ENCODE measurements around the gene SCN2A. TPM values are rescaled to one million over a fixed set of nuclear protein-coding genes. Genes with fewer than 3 reads are reported as not detected.

The SCN2A gene
- total RNA-seq (2014; rRNA removed) (0.07 and 0.46 TPM in 2 replicates), Bru-seq, nascent RNA (percentile 34 among the genes with signal in this experiment), BruChase-seq, experiment 1, labeled RNA remaining after a 6-hour chase (percentile 37 among the genes with signal in this experiment), BruChase-seq, experiment 2, labeled RNA remaining after a 2-hour chase (percentile 38 among the genes with signal in this experiment)
- long read RNA-seq, result 0 reads

DNA sequence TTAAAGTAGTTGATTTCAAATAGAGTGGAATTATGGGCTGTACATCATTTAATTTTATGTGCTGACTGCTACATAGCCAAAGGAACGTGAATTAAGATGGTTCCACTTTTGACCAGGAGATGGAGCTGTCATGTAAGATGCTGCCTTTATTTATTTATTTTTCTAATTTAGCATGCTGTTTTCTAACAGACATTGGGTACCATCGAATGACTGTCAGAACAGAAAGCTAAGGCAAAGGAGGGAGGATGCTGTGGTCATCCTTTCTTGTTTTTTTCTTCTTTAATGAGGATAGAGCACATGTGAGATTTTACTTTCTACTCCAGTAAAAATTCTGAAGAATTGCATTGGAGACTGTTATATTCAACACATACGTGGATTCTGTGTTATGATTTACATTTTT is at the start of gene SCN2A:
TSS of gene SCN2A (plus strand) at position 185 of the 400 bp plus-strand sequence. CDS start 56,410 bp downstream, outside the sequence.
- ATAC-seq, result peak; percentile 37
- Histone ChIP-seq H3K9me3 (ENCODE audit: low read length) (no peaks in the 10 kb centered on the region), H2AFZ (ENCODE audit: low read length) (no peak within 1 kb of the TSS), H4K20me1 (ENCODE audit: low read length) (no peaks in the 10 kb centered on the region), H3K27me3 (ENCODE audit: low read length) (no peaks in the 10 kb centered on the region), H3K9ac (ENCODE audit: low read length) (no peak within 1 kb of the TSS), H3K4me1 (ENCODE audit: insufficient read depth, low read length) (no peaks in the 10 kb centered on the region), H3K27ac (ENCODE audit: low read length) (no peak within 1 kb of the TSS), H3F3A (ENCODE audit: low read length, unreplicated experiment) (no peaks in the 10 kb centered on the region), H3K36me3 (ENCODE audit: low read depth, low read length) (no peaks in the 10 kb centered on the region), H3K9me2 (replicated peaks; ENCODE audit: low read length) (no peaks in the 10 kb centered on the region), H3K4me2 (ENCODE audit: low read length) (no peak within 1 kb of the TSS), H3K79me2 (ENCODE audit: low read length) (no peaks in the 10 kb centered on the region), H3K4me3 (ENCODE audit: low read length) (no peak within 1 kb of the TSS)
- TF ChIP-seq, protein P1, sequence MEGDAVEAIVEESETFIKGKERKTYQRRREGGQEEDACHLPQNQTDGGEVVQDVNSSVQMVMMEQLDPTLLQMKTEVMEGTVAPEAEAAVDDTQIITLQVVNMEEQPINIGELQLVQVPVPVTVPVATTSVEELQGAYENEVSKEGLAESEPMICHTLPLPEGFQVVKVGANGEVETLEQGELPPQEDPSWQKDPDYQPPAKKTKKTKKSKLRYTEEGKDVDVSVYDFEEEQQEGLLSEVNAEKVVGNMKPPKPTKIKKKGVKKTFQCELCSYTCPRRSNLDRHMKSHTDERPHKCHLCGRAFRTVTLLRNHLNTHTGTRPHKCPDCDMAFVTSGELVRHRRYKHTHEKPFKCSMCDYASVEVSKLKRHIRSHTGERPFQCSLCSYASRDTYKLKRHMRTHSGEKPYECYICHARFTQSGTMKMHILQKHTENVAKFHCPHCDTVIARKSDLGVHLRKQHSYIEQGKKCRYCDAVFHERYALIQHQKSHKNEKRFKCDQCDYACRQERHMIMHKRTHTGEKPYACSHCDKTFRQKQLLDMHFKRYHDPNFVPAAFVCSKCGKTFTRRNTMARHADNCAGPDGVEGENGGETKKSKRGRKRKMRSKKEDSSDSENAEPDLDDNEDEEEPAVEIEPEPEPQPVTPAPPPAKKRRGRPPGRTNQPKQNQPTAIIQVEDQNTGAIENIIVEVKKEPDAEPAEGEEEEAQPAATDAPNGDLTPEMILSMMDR (conservative IDR thresholded peaks at IDR 0.05; ENCODE audit: low read depth, low read length), result peak; percentile 74
- no peak for TF ChIP-seq EZH2 (IDR thresholded peaks at IDR 0.05; ENCODE audit: low read length, unreplicated experiment)
- ChIA-PET POLR2A (ENCODE audit: unreplicated experiment) (no interaction called here), CTCF (no interaction called here)
- intact Hi-C loops (cut with micrococcal nuclease), result loop anchor here (1.0 to 2.0 kb wide), 5 partner anchors 54 to 635 kb away; no protein-coding TSS in a partner anchor
- DNase-seq, result peak; percentile 67
- no TSS peak for BruUV-seq (replicated peaks)

DNA sequence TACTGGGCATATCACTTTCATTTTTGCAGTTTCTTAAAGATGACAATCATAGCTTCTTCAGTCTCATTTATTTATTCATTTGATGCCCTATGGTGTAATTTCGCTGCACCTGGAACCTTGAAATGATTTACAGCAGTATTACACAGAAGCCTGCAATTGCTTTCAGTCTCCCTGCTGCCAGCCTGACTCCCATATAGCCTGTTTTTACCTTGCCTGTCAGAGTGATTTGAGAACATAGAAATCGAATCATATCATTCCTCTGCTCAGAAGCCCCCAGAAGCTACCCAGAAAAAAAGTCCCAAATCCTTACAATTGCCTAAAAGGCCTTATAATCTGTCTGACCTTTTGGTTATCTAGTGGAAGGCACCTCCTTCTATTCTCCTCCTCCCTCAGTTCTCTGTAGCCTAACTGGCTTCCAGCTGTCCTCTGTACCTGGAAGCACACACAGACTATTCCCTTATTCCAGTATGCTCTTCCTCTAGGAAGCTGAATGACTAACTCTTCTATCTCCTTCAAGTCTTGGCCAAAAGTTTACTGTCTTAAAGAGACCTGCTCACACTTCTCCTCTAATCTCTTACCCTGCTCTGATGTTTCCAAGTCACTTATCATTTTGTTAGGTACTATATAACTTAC is 48.0 kb upstream of the SCN2A start:
- H3K4me1 ChIP-seq (ENCODE audit: insufficient read depth, low read length), result no peaks in the 10 kb centered on the region
- no peak overlapping the region for H3K27ac ChIP-seq (ENCODE audit: low read length)
- H3K9me3 ChIP-seq (ENCODE audit: low read length), result no peaks in the 10 kb centered on the region
- peak; percentile 31; the same call in 1 of the 2 replicates for ATAC-seq
- H3K4me3 ChIP-seq (ENCODE audit: low read length), result no peak overlapping the region
- DNase-seq, result no peak
- no TSS peak for BruUV-seq (replicated peaks)
- H3K36me3 ChIP-seq (ENCODE audit: low read depth, low read length), result no peaks in the 10 kb centered on the region
- no peaks in the 10 kb centered on the region for H4K20me1 ChIP-seq (ENCODE audit: low read length)
- H3K4me2 ChIP-seq (ENCODE audit: low read length), result no peak overlapping the region
- CTCF ChIA-PET, result no interaction called here
- POLR2A ChIA-PET (ENCODE audit: unreplicated experiment), result no interaction called here
- TF ChIP-seq EZH2 (IDR thresholded peaks at IDR 0.05; ENCODE audit: low read length, unreplicated experiment) (no peak), EZH2phosphoT487 (IDR thresholded peaks at IDR 0.05; ENCODE audit: borderline replicate concordance, low read length) (no peak)
- TF ChIP-seq, protein P1 (conservative IDR thresholded peaks at IDR 0.05; ENCODE audit: low read depth, low read length), result no peak
- H3F3A ChIP-seq (ENCODE audit: low read length, unreplicated experiment), result no peaks in the 10 kb centered on the region
- H3K9me2 ChIP-seq (replicated peaks; ENCODE audit: low read length), result no peaks in the 10 kb centered on the region
- peaks cover 12% of the 10 kb centered on the region; the same call in 1 of the 2 replicates for H3K27me3 ChIP-seq (ENCODE audit: low read length)
- H3K9ac ChIP-seq (ENCODE audit: low read length), result no peak overlapping the region
- intact Hi-C loops (cut with micrococcal nuclease), result no loop called here
- H3K79me2 ChIP-seq (ENCODE audit: low read length), result no peaks in the 10 kb centered on the region
- no peak overlapping the region for H2AFZ ChIP-seq (ENCODE audit: low read length)

- BruUV-seq (replicated peaks), result no TSS peak
- no peak overlapping the region for H2AFZ ChIP-seq (ENCODE audit: low read length)
- no peaks in the 10 kb centered on the region for H4K20me1 ChIP-seq (ENCODE audit: low read length)
- H3K9me3 ChIP-seq (ENCODE audit: low read length), result no peaks in the 10 kb centered on the region
- ATAC-seq, result no peak
- intact Hi-C loops (cut with micrococcal nuclease), result no loop called here
- CTCF ChIA-PET, result no interaction called here
- H3K27me3 ChIP-seq (ENCODE audit: low read length), result peaks cover 20% of the 10 kb centered on the region
- no peaks in the 10 kb centered on the region for H3K36me3 ChIP-seq (ENCODE audit: low read depth, low read length)
- POLR2A ChIA-PET (ENCODE audit: unreplicated experiment), result no interaction called here
- H3F3A ChIP-seq (ENCODE audit: low read length, unreplicated experiment), result no peaks in the 10 kb centered on the region
- no peaks in the 10 kb centered on the region for H3K79me2 ChIP-seq (ENCODE audit: low read length)
- no peak overlapping the region for H3K4me2 ChIP-seq (ENCODE audit: low read length)
- H3K9me2 ChIP-seq (replicated peaks; ENCODE audit: low read length), result no peaks in the 10 kb centered on the region
- H3K27ac ChIP-seq (ENCODE audit: low read length), result no peak overlapping the region
- TF ChIP-seq EZH2 (IDR thresholded peaks at IDR 0.05; ENCODE audit: low read length, unreplicated experiment) (no peak), EZH2phosphoT487 (IDR thresholded peaks at IDR 0.05; ENCODE audit: borderline replicate concordance, low read length) (no peak)
- TF ChIP-seq, protein P1 (conservative IDR thresholded peaks at IDR 0.05; ENCODE audit: low read depth, low read length), result no peak
- H3K4me1 ChIP-seq (ENCODE audit: insufficient read depth, low read length), result no peaks in the 10 kb centered on the region
- no peak overlapping the region for H3K9ac ChIP-seq (ENCODE audit: low read length)
- no peak for DNase-seq
- no peak overlapping the region for H3K4me3 ChIP-seq (ENCODE audit: low read length)
Measured at GRCh38 chr2:165192729-165193128, 46.5 kb upstream of the SCN2A start.
